DND-41 (cell line): ENCODE results near the gene MEGF9.

ENCODE experiments used
- ATAC-seq: fragments of 200-7000 bp; cut with Tn5 transposase; 3 replicates; pipeline ENCODE4 v1.9.1; 2021; ENCODE audit warnings: low read depth; ENCODE audit not compliant: insufficient read depth
- DNase-seq: peaks from one replicate; pipeline ENCODE4 v3.0.0-alpha.2; 2020
- H2AFZ ChIP-seq: 2 replicates; pipeline ENCODE4 v1.6.0; 2012; ENCODE audit warnings: low read depth, low read length
- H3K27ac ChIP-seq: 2 replicates; pipeline ENCODE4 v1.5.1; 2012; ENCODE audit warnings: low read length, inconsistent platforms
- H3K27me3 ChIP-seq: fragments of 200-600 bp; sonication (generic); 2 replicates; pipeline ENCODE4 v1.6.0; 2012; ENCODE audit warnings: low read length, mild to moderate bottlenecking, inconsistent platforms; ENCODE audit not compliant: insufficient read depth, poor library complexity
- H3K36me3 ChIP-seq: 2 replicates; pipeline ENCODE4 v1.5.1; 2012; ENCODE audit warnings: low read length, inconsistent platforms; ENCODE audit not compliant: insufficient read depth
- H3K4me1 ChIP-seq: 2 replicates; pipeline ENCODE4 v1.5.1; 2012; ENCODE audit warnings: mild to moderate bottlenecking, low read length; ENCODE audit not compliant: insufficient read depth
- H3K4me2 ChIP-seq: 2 replicates; pipeline ENCODE4 v1.6.0; 2012; ENCODE audit warnings: mild to moderate bottlenecking, moderate library complexity, low read length, inconsistent platforms; ENCODE audit not compliant: insufficient read depth
- H3K4me3 ChIP-seq, 2 experiments: fragments of 200-600 bp in 1 of 2; shearing (Covaris generic) in 1 of 2; 2 replicates each; pipeline ENCODE4 v1.5.1; 2012 to 2016; ENCODE audit warnings: inconsistent platforms in 2 of 2, low read length in 2 of 2, mild to moderate bottlenecking in 2 of 2, low read depth in 1 of 2, moderate library complexity in 1 of 2
- H3K79me2 ChIP-seq: 2 replicates; pipeline ENCODE4 v1.6.0; 2012; ENCODE audit warnings: low read length, inconsistent platforms; ENCODE audit not compliant: insufficient read depth
- H3K9ac ChIP-seq: 2 replicates; pipeline ENCODE4 v1.6.0; 2012; ENCODE audit warnings: low read depth, mild to moderate bottlenecking, inconsistent platforms, low read length, moderate library complexity
- H3K9me3 ChIP-seq: 2 replicates; pipeline ENCODE4 v1.5.1; 2012; ENCODE audit warnings: low read length, moderate library complexity, mild to moderate bottlenecking, inconsistent platforms; ENCODE audit not compliant: insufficient read depth, severe bottlenecking
- H4K20me1 ChIP-seq: 2 replicates; pipeline ENCODE4 v1.6.0; 2012; ENCODE audit warnings: low read length; ENCODE audit not compliant: insufficient read depth
- EZH2 ChIP-seq: IDR thresholded peaks from 3 replicates; pipeline ENCODE4 v1.6.1; 2012; ENCODE audit warnings: borderline replicate concordance, low read depth, mild to moderate bottlenecking, moderate library complexity, low read length, inconsistent platforms; ENCODE audit not compliant: severe bottlenecking
- TF ChIP-seq, protein P1 (sequence below): IDR thresholded peaks from 2 replicates; pipeline ENCODE4 v1.5.1; 2012; ENCODE audit warnings: borderline replicate concordance, low read length, moderate library complexity, mild to moderate bottlenecking; ENCODE audit not compliant: poor library complexity, severe bottlenecking; ENCODE audit errors: extremely low read depth

MEGF9 gene

DNA sequence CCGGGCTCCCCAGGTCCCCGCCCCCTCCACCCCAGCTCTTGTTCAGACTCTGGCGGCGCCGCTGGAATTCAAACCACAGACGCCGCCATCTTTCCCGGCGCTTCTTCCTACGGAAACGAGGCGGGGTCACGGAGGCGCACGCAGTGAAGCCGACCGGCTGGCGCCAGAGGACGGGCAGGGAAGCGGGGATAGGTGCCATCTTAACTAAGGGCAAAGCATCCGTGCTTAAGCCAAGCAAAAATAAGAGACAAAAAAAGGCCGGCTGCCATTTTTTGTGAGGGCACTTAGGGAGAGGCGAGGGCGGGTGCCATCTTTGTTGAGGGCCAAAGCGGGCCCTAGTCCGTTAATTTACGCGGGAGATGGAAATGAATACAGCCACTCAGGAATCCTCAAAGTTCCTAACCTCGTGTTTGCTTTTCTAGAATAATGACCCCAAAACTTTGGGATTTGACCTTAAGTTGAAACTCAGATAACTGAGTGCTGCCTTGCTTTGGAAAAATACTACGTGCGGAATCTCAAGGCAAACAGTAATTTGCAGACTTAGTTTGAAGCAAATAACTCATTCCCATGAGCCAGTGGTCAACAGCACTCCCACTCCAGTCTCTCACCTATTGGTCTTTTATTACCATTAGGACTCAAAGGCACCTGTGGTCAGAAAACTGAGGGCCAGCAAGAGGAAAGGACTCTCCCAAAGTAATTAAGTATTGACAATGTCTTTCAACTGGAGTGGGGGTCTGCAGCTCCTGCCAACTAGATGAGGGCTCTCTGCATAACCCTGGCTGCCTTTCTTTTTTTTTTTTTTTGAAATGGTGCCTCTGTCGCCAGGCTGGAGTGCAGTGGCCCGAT, 134.0 kb downstream of the MEGF9 start, which contains the start of gene CDK5RAP2:
TSS of gene CDK5RAP2 (minus strand) at position 117 of the 846 bp plus-strand sequence. CDS start 189 bp downstream, outside the sequence.
- peaks cover under 1% of the 10 kb centered on the region; the same call in 1 of the 2 replicates for H4K20me1 ChIP-seq
- peaks cover 51% of the 10 kb centered on the region for H3K79me2 ChIP-seq
- peak within 1 kb of the TSS; percentile 84 to 85 for H3K4me3 ChIP-seq
- peak; percentile 96 for DNase-seq
- H3K9ac ChIP-seq = peak within 1 kb of the TSS; percentile 86
- peak within 1 kb of the TSS; percentile 87 for H3K4me2 ChIP-seq
- H3K9me3 ChIP-seq = no peaks in the 10 kb centered on the region
- no peak for TF ChIP-seq EZH2
- TF ChIP-seq, protein P1, sequence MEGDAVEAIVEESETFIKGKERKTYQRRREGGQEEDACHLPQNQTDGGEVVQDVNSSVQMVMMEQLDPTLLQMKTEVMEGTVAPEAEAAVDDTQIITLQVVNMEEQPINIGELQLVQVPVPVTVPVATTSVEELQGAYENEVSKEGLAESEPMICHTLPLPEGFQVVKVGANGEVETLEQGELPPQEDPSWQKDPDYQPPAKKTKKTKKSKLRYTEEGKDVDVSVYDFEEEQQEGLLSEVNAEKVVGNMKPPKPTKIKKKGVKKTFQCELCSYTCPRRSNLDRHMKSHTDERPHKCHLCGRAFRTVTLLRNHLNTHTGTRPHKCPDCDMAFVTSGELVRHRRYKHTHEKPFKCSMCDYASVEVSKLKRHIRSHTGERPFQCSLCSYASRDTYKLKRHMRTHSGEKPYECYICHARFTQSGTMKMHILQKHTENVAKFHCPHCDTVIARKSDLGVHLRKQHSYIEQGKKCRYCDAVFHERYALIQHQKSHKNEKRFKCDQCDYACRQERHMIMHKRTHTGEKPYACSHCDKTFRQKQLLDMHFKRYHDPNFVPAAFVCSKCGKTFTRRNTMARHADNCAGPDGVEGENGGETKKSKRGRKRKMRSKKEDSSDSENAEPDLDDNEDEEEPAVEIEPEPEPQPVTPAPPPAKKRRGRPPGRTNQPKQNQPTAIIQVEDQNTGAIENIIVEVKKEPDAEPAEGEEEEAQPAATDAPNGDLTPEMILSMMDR = no peak
- H3K4me1 ChIP-seq = peaks cover 44% of the 10 kb centered on the region
- peak; percentile 97 for ATAC-seq
- peak within 1 kb of the TSS; percentile 89 for H2AFZ ChIP-seq
- peak within 1 kb of the TSS; percentile 93 for H3K27ac ChIP-seq
- peaks cover 6% of the 10 kb centered on the region for H3K36me3 ChIP-seq
- no peaks in the 10 kb centered on the region for H3K27me3 ChIP-seq

DNA sequence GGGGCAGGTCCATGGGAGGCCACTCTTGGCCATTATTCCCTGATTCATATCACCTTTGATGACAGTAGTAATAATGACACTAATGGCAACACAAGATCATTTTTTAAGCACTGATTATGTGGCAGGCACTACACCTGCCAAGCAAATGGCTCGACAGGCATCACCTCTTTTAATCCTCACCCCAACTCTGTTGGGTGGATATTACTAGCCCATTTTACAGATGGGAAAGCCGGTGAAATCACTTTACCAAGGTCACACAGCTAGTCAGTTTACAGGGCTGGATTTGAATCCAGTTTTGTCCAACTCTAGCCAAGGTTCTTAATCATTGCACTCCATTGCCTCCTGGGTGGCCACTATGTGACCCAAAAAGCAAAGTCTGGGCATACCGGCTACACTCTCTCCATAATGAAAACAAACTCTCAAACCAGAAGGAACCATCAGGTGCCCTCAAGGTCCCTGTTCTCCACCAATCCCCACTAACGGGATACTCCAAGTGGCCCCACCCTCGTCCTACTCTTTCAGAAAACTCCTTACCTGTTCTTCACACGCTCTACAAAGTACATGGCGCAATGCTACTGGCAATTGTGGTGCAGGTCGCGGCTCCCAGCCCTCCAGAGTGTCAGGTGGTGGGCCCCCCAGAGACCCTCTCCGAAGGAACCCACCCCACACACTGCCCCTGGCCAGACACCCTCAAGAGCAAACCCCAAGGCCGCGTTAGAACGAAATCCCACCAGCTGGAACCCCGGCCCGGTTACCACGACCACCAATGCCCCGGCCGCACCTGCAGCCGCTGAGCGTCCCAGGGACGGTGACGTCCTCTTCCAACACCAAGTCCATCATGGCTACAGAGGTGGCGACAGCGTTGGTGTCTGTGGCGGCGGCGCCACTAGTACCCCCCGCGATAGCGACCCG, 134.9 kb downstream of the MEGF9 start:
- H2AFZ ChIP-seq = peak overlapping the region; percentile 89
- peaks cover 3% of the 10 kb centered on the region; the same call in 1 of the 2 replicates for H4K20me1 ChIP-seq
- H3K36me3 ChIP-seq = peaks cover 6% of the 10 kb centered on the region
- H3K4me1 ChIP-seq = peaks cover 43% of the 10 kb centered on the region
- peak overlapping the region; percentile 84 to 85 for H3K4me3 ChIP-seq
- peak overlapping the region; percentile 87 for H3K27ac ChIP-seq
- TF ChIP-seq EZH2 = no peak
- TF ChIP-seq, protein P1 = no peak
- H3K9me3 ChIP-seq = no peaks in the 10 kb centered on the region
- H3K9ac ChIP-seq = peak overlapping the region; percentile 86
- peak overlapping the region; percentile 87 for H3K4me2 ChIP-seq
- no peak for DNase-seq
- peaks cover 59% of the 10 kb centered on the region for H3K79me2 ChIP-seq
- peak; percentile 24 for ATAC-seq
- H3K27me3 ChIP-seq = no peaks in the 10 kb centered on the region

DNA sequence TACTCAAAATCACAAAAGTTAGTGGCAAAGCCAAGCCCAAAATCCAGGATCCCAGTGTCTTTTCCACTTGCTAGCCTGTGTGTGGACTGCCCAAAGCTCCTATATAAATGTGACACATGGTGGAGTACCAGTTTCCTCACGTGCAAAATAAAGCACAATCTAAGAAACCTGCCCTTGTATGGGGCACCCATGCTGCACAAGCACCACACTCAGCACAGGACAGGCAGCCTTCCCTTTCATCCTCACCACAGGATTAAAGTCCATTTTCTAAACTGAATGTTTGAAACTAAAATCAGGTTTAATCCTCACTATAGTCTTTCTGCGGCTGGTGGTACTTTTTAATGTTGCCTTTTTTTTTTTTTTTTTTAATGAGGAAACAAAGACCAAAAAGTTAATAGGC, 139.8 kb downstream of the MEGF9 start:
- no peaks in the 10 kb centered on the region for H3K27me3 ChIP-seq
- H3K9me3 ChIP-seq = no peaks in the 10 kb centered on the region
- peaks cover 83% of the 10 kb centered on the region for H3K79me2 ChIP-seq
- no peak overlapping the region for H3K4me2 ChIP-seq
- H2AFZ ChIP-seq = no peak overlapping the region
- H4K20me1 ChIP-seq = peaks cover 3% of the 10 kb centered on the region; the same call in 1 of the 2 replicates
- ATAC-seq = no peak
- H3K4me1 ChIP-seq = peaks cover 27% of the 10 kb centered on the region
- no peak overlapping the region for H3K4me3 ChIP-seq
- TF ChIP-seq, protein P1 = no peak
- TF ChIP-seq EZH2 = no peak
- no peak overlapping the region for H3K27ac ChIP-seq
- H3K36me3 ChIP-seq = peaks cover 40% of the 10 kb centered on the region
- DNase-seq = no peak
- H3K9ac ChIP-seq = no peak overlapping the region
